ENCODE results near the gene CYP27B1. TPM values are rescaled to one million over a fixed set of nuclear protein-coding genes. Genes with fewer than 3 reads are reported as not detected.

CYP27B1 gene
- total and polyA plus RNA-seq, 2 donors (not counting 3 experiments of a cell fraction or from before 2014, with no cell fraction given) = 0.62 to 2.7 TPM

GRCh38 chr12:57761391-57761998, 5.4 kb downstream of the CYP27B1 start:
- no peak for FAIRE-seq
- dilution Hi-C loops (cut with MboI; ENCODE audit: extremely low pct_ligation_motif_present, low sequenced_read_pairs) = no loop called here
- H3K27me3 ChIP-seq (ENCODE audit: control insufficient read depth in 2 of 2, insufficient read depth in 2 of 2, low read length in 2 of 2) = peaks cover 37 to 39% of the 10 kb centered on the region in 2 experiments
- no peak overlapping the region for H3K9ac ChIP-seq (replicated peaks; ENCODE audit: extremely low read depth, insufficient read depth, low read length)
- ChIA-PET CTCF (interaction anchor here (0.9 kb wide), 1 partner anchor 11 kb away, joined by 3 read pairs; the partner anchor contains the start of genes EEF1AKMT3 and METTL1), POLR2A (no interaction called here)
- no peak for TF ChIP-seq MAX (IDR thresholded peaks at IDR 0.05; ENCODE audit: insufficient read depth, insufficient read length)
- TF ChIP-seq EZH2 (IDR thresholded peaks at IDR 0.05; ENCODE audit: borderline replicate concordance, low read depth, low read length, severe bottlenecking) = no peak
- no peak for TF ChIP-seq POLR2AphosphoS5 (IDR thresholded peaks at IDR 0.05; ENCODE audit: insufficient read depth, low read depth, low read length)
- no peak for TF ChIP-seq CTCF (IDR thresholded peaks at IDR 0.05; ENCODE audit: extremely low read depth in 1 of 2, insufficient read depth in 1 of 2, low read depth in 1 of 2, low read length in 2 of 2)
- no peak for TF ChIP-seq JUN (IDR thresholded peaks at IDR 0.05; ENCODE audit: borderline replicate concordance, insufficient read depth, insufficient read length, low read depth)
- no peaks in the 10 kb centered on the region for H3K9me3 ChIP-seq (replicated peaks; ENCODE audit: control insufficient read depth, insufficient read depth, low read length)
- no peaks in the 10 kb centered on the region for H3K79me2 ChIP-seq (ENCODE audit: control insufficient read depth, insufficient read depth, low read length)
- no peaks in the 10 kb centered on the region for H3K36me3 ChIP-seq (ENCODE audit: control insufficient read depth in 2 of 2, extremely low read depth in 1 of 2, insufficient read depth in 2 of 2, low read length in 2 of 2)
- DNase-seq (ENCODE audit: low read depth, low spot score) = no peak
- H4K20me1 ChIP-seq (replicated peaks; ENCODE audit: control insufficient read depth, extremely low read depth, insufficient read depth, low read length) = no peaks in the 10 kb centered on the region
- no TSS peak for BruUV-seq (replicated peaks)
- intact Hi-C loops (cut with micrococcal nuclease) = no loop called here
- H3K9me1 ChIP-seq (replicated peaks; ENCODE audit: control insufficient read depth, extremely low read depth, insufficient read depth, low read length) = no peaks in the 10 kb centered on the region
- no peak overlapping the region for H3K4me2 ChIP-seq (ENCODE audit: insufficient read depth, low read length)
- no peak overlapping the region for H3K4me3 ChIP-seq (replicated peaks in 1 of 3; ENCODE audit: insufficient read depth in 1 of 3, low read depth in 1 of 3, low read length in 3 of 3)
- no peak overlapping the region for H2AFZ ChIP-seq (ENCODE audit: low read depth, low read length)
- no peak overlapping the region for H3K27ac ChIP-seq (ENCODE audit: insufficient read depth, low read depth, low read length)
- peaks cover 17% of the 10 kb centered on the region for H3K4me1 ChIP-seq (ENCODE audit: control insufficient read depth, extremely low read depth, insufficient read depth, low read length)

All from endothelial cell of umbilical vein (primary cell).